Stimulated activated CD4-positive, alpha-beta T cell treated with anti-CD3 and anti-CD28 coated beads, Interleukin-1b, Interleukin-23, amount 100 ng/mL, for 4 hours (primary cell): Measurements from ENCODE around the gene LCMT1.
"Not testable (repeated sequence)": the region's sequence is repeated elsewhere in the genome, so short reads cannot be mapped to it uniquely, and the experiment has no call there.

Source experiments
- DNase-seq, 2 donors: peaks; one replicate each; pipeline ENCODE4 v3.0.0-alpha.2; 2020; ENCODE audit warnings: low read depth in 2 of 2

The LCMT1 gene

DNA sequence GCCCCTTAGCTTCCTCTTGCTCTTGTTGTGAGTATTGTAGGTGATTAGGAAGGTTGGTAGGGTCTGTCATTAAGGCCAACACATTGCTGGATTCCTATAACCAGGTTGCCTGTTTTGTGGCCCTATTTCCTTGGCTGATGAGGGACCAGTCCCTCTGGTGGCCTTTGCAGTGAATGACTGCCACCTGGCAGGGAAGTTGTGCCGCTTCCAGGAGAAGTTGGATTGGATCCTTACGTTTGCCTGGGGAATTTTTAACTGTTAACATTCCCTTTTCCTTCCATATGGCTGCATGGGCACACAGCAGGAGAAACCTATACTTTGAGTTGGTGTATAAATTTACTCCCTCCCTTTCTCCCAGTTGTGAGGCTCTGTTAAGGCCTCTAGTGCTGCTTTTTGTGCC is 32.4 kb downstream of the LCMT1 start:
- DNase-seq, result no peak

DNA sequence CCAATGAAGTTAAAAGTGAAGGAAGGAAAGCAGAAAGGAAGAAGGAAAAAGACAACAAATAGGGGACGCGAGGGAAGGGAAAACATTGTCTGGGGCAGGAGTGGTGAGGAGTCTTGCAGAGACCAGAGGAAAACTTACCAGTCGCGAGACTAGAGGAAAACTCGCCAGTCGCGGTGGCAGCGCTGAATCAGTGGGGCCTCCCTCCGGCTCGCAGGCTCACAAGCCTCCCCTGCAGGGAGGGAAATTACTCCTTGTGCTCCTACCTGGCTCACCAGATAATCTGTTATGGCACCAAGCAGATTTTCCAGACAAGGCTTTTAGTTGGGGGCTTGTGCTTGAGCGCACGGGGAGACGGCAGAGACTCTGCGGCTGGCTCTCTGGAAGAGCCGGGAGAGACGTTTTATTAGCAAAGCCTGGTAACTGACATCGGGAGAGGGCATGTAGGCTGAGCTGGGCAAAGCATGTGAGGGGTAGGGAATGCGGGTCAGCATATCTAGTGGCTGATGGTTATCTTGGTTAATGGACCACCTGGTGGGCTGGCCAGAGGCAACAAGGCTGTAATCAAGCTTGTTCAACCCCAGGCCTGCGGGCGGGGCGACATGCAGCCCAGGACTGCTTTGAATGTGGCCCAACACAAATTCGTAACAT is 37.1 kb downstream of the LCMT1 start:
- no peak for DNase-seq

DNA sequence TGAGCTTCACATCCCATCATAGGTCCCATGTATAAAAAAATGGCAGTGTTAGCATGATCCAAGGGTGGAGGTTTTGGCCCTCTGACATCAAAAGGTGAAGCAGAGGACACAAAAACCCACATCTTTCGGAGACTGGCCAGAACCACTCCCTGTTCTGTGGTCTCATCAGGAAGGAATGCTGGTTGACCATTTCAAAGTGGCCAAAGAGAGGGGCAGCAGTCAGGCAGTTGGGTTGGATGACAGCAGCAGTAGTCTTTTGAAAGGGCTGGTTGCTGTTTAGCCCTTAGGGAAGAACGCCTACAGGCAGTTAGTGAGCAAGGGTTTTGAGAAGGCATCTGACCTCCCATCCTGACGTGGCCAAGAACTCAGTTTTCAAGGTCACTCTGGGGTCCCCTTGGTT is 40.5 kb downstream of the LCMT1 start:
- no peak for DNase-seq

DNA sequence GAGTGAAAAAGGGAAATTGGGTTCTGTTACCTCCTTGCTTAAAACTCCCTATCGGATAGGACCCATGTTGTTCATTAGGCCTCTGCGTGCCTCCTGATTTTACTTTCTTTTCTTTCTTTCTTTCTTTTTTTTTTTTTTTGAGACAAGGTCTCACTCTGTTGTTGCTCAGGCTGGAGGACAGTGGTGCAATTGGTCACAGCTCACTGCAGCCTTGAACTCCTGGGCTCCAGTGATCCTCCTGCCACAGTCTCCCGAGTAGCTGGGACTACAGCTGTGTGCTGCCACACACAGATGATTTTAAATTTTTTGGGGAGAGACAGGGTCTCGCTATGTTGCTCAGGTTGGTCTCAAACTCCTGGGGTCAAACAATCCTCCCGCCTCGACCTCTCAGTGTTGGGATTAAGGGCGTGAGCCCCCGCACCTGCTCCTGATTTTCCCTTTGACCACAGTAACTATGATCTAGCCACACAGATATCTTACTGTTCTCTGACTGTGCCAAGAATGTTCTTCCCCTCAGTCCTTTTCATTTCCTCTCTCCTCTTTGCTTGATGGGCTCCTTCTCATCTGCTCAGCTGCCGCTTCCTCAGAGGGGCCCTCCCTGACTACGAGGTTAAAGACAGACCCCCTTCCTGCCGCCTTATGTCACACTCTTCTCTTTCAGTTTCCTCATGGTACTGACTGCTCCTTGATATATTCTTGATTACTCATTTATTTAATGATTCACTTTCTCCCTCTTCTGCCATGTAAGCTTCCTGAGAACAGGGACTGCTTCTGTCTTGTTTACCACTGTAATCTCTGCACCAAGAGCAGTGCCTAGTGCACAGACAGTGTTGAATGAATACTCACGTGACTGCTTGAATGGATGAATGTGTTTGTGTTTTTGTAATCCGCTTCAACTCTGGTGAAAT is 44.3 kb downstream of the LCMT1 start:
- peak in 1 of 2 donors; percentile 8 for DNase-seq

GRCh38 chr16:25157271-25157875 is 45.8 kb downstream of the LCMT1 start:
- no peak for DNase-seq

- DNase-seq, result no peak
Observed at GRCh38 chr16:25158401-25158800, 46.9 kb downstream of the LCMT1 start.

- DNase-seq, result no peak
Observed at GRCh38 chr16:25161753-25162367, 50.3 kb downstream of the LCMT1 start.

DNA sequence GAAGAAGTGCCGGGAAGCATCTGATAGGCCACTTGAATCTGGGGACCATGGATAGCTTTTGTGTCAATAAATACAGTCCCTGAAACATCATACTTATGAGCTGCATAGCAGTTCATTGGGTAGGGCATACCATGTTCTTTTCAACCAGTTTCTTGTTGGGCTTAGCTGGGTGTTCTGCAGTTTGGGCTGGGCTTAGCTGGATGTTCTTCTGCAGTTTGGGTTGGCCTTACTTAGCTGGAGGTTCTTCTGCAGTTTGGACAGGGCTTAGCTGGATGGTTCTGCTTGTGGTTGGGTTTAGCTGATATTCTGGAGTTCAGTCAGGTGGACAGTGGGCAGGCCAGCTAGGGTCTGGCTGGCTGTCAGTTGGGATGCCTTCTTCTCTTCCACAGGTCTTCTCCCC is 52.1 kb downstream of the LCMT1 start:
- no peak for DNase-seq

DNA sequence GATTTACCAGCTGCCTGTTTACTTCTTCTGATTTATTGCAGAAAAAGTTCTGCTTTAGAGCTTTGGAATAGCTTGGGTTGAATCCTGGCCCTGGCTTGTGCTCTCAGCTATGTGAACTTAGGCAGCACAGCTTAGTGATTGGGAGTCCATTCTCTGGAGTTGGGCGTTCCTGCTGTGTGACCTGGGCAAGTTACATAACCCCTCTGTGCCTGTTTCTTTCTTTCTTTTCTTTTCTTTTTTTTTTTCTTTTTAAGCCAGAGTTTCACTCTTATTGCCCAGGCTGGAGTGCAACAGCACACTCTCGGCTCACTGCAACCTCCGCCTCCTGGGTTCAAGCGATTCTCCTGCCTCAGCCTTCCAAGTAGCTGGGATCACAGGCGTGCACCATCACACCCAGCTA is 53.7 kb downstream of the LCMT1 start:
- no peak for DNase-seq

GRCh38 chr16:25167920-25168319 is 56.4 kb downstream of the LCMT1 start:
- not testable (repeated sequence) for DNase-seq

- no peak for DNase-seq
Observed at GRCh38 chr16:25171390-25171789, 59.8 kb downstream of the LCMT1 start.

GRCh38 chr16:25172831-25173230 is 61.3 kb downstream of the LCMT1 start:
- no peak for DNase-seq

GRCh38 chr16:25174285-25174684 is 62.7 kb downstream of the LCMT1 start:
- no peak for DNase-seq

DNA sequence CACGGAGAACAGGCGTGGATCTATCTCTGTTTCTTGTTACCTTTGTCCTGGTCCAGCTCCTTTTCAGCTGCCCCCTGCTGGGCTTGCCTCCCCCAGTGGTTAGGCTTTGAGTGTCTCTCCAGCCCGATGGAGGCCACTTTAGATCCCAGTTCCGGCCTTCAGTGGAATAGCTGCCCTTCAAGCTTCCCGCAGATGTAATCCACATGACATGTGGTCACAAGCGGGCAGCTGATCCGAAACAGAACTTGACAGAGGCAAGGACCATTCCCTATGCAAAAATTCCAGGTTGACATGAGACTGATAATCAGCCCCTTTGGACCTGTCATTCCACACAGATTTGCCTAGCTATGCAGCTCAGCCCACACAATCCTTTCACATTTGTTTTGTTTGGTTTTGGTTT is 64.6 kb downstream of the LCMT1 start:
- DNase-seq, result no peak

DNA sequence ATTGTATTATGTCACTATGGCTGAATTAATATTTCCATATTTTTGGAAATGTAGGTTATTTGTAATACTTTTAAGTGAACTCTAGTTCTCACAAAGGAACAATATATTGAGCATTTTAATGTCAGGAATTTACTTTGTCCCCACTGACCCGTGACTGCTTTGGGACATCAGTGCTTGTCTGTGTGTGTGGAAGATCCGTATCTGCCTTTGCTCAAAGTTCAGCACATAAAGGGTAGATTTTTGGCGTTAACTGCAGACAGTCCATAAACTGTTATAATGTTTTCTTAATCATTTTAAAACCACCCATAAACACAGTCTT is 65.9 kb downstream of the LCMT1 start:
- DNase-seq, result no peak

DNA sequence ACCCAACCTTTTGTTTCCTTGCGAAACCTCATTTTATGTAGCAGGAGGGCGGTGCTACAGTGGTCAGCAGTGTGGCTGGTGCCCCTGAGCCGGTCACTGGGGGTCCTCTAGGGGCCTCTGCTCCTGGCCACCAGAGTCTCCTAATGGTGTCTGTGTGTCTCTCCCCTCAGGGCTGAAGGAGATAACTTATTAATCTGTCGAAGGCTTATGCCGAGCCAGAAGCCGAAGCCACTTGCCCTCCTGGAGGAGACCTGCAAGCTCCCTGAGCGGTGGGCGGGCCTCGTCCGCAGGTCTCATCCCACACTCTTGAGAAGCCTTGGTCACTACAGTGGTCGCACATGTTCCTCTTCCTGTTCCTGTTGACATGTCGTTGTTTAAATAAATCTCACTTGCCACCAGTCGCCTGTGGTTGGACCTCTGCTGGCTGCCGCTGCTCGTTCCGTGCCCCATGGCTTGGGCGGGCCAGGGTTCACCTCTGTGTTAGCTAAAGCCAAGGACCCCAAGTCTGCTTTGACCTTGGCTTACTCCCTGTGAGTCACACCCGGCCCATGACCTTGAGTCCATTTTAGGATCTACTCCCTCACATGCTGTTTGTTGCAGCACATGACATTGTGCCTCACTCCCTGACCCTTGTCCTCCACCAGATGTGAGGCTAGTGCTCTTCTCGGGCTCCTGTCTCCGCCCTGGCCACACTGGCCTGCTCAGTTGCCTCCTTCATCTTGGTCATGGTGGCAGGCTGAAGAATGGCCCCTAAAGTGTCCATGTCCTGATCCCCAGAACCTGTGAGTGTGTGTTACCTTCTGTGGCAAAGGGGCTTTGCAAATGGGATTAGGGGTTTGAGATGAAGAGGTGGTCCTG is 66.5 kb downstream of the LCMT1 start:
- DNase-seq, result no peak

DNA sequence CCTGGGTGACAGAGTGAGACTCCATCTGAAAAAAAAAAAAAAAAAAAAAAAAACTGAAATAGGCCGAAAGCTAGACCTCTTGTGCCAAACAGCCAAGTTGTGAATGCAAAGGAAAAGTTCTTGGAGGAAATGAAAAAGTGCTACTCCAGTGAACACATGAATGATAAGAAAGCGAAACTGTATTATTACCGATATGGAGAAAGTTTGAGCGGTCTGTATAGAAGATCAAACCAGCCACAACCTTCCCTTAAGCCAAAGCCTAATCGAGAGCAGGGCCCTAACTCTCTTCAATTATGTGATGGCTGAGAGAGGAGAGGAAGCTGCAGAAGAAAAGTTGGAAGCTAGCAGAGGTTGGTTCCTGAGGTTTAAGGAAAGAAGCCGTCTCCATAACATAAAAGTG is 69.7 kb downstream of the LCMT1 start:
- DNase-seq, result not testable (repeated sequence)

GRCh38 chr16:25184771-25185170 is 73.2 kb downstream of the LCMT1 start:
- no peak for DNase-seq

- no peak for DNase-seq
Observed at GRCh38 chr16:25187491-25187795, 75.9 kb downstream of the LCMT1 start.

DNA sequence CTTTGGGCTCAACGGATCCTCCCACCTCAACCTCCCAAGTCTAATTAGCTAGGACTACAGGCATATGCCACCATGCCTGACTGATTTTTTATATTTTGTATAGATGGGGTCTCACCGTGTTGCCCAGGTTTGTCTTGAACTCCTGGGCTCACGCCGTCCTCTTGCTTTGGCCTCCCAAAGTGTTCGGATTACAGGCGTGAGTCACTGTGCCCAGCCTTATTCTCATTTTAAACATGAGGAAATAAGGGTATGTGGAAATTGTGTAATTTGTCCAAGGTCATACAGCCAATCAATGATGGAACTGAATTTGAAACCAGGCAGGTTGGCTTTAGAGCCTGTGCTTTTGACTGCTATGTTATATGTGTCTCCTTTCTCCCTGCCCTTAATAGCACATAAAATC is 77.8 kb downstream of the LCMT1 start:
- no peak for DNase-seq

- no peak for DNase-seq
Observed at GRCh38 chr16:25192096-25192495, 80.6 kb downstream of the LCMT1 start.
